Frontal cortex (tissue), 4 donors: ENCODE measurements around the gene LYST. TPM values are rescaled to one million over a fixed set of nuclear protein-coding genes. Genes with fewer than 3 reads are reported as not detected.

Experiments
- DNase-seq, 2 donors: peaks; one replicate each; pipeline ENCODE4 v3.0.0; 2012; ENCODE audit warnings: low spot score in 2 of 2
- FAIRE-seq: peaks from 2 replicates; lab custom pipeline; 2012; peaks lifted over from hg19 to GRCh38; lab: Jason Lieb, UNC
- total RNA-seq: library from RNA; depleted of rRNA; stranded (reverse); fragments of >200 nt; gene quantifications from one replicate; pipeline ENCODE4 v1.2.3, GENCODE V29; 2014
- donor health status: control.
- donor health status: control.
- donor health status: control.

The LYST gene
- total RNA-seq, 1 donor from 2014 or later = 66.0 TPM

DNA sequence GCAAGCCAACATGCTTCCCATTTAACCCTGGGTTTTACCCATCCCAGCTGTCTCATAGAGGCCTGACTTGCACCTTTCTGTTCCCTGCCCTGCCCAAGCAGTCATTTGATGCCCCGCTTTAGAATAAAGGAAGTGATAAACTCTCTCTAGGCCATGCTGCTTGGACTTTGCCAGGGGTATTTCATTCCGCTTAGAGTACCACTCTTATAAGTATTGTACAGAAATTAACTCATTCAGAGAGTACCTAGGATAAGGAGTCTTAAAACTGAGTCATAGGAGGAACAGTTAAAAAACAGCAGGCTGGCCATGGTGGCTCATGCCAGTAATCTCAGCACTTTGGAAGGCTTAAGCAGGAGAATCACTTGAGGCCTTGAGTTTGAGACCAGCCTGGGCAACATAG is 21.0 kb upstream of the LYST start:
- FAIRE-seq (no peak), DNase-seq (no peak)

DNA sequence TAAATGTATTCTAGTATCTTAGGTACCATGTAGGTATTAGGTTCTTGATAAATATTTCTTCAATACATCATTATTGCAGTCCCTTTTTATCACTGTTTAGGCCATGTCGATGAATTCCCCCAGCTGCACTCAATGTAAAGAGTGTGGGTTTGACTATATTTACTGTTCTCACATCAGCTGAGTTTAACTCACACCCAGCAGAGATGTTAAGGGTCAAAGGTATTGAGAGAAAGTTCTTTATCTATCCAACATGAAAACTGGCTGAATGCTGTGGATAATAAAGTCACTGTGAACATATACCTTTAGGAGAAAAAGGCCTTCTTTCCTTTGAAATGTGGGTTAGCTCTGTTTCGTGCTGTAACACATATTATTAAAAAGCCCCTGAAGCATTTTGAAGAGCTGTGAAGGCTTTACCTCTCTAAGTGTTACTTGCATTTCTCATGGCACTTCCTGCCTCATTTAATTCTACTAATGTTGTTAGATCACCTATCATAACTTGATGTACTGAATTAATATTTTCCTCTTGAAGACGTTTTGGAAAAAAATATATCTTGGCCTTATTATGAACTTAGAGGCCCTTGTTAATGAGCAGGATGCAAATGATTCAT is 19.1 kb upstream of the LYST start:
- DNase-seq = no peak
- no peak for FAIRE-seq

DNA sequence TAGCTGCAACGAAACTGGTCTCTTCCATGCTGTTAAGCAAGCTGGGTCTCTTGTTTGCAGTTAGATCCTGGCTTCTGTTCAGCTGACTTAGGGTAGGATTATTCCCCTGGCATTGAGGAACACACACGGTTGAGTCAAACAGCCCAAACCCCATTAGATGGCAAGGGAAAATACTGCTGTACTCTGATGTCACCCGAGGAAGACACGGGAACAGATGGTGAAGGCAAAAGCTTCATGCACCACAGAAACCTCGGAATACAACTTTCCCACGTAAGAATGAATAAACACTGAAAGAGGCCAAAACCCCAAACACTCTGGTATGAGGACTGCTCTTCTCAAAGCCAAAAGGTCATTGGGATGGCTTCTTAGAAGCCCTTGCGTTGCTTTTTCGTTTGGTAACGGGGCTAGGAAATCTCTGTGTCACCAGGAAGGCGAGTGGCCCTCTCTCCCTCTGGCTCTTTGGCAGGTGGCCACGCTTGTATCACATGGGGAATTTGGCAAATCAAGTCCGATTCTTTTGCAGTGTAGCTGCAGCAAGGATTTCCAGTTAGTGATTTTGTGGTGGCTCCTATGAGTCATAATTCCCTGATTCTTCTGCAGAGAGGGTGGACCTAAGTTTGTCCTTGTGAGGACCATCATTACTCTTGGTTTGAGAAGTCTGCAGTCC is 16.7 kb upstream of the LYST start:
- FAIRE-seq (no peak), DNase-seq (peak; percentile 34 to 75)

DNA sequence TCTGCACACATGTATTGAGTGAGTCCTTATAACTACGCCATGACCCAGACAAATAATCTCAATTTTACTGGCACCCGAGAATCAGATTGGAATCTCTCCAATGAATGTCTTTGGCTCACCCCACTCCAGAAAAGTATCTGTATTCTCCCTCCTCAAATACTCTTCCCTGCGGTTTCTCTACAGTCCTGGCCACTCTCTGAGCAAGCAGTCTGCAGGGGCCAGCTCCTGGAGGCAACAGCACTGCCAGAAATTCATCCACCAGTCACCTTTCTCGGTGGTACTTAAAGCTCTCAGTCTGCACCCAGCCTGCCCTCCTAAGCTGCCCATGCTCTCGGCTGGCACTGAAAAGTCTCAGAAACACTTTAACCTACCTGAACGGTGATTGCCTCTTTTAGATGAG is 16.1 kb upstream of the LYST start:
- DNase-seq = no peak
- no peak for FAIRE-seq

DNA sequence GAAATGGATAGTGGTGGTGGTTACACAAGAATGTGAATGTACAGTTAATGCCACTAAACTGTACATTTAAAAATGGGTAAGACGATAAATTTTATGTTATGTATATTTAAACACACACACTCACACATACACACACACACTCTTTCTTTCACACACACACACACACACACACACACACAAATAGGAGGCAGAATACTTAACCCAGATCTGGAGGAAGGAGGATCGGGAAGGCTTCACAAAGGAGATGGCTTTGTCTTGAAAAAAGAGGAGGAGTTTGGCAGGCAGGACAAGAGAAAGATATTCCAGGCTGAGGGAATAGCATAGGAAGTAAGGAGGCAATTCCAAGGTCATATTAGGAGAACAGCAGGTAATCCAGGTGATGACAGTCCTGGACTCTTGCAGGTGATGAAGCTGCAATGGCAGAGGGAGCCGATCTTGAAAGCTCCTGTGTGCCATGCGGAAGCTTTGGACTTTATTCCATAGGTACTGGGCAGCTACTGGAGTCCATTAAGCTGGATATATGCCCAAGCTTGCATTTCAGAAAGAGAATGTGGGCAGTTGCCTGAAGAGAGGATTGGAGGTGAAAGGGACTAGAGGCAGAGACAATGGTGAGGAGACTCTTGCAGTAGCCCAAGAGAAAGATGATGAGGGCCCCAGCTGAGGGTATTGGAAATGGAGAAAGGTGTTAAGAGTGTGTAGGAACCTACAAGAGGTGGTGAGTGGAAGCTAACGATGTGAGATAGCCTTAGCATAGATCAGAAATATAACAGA is 15.4 kb upstream of the LYST start:
- no peak for FAIRE-seq
- no peak for DNase-seq

DNA sequence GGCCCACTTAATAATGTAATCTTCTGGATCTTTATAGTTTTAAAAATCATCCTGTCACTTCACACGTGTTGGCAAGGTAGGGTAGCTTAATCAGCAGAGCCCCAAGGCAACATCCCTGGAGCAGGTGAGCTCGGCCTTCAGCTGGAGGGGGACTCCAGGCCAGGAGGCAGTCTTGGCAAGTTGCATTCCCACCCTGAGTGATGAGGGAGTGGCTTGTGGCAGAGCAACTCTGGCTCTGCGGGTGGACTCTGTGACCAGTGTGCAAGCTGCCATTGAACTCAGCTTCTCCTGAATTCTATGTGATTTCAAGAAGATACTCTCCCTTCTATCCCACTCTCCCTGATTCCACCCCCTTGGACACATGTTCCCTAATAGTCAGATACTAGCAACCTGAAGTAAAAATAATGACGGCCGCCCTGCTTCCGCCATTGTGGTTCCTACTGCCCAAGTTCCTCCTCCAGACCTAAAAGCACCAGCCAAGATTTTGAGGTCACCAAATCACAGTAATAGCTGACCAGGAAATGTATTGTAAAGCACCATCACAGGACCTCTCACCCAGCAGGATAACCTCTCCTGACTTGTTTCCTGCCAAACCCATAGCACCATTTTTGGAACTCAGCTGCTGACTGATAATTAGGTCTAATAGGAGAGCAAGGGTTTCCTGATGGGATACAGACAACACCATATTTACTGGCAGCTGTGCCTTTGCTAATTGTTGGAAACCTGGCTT is 11.5 kb upstream of the LYST start:
- no peak for DNase-seq
- FAIRE-seq = no peak

DNA sequence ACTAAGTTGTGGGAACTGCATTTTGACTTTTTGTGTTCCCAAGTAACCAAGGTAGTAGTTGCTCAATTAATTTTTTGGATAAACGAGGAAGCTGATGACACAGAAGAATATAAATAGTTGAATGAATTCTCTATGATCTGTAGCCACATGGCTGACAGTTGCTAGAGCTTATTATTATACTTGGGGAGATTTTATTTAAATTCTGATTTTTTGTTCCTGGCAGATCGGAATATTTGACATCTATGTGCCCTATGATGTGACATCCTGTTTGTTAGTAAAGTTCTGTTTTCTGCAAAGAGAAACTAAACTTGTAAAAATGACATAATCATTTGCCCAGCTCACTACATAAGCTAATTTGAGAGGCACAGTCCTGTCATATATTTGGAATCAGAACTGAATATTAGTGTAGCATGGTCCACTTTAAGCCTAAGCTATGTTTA is 9.7 kb upstream of the LYST start:
- FAIRE-seq (no peak), DNase-seq (no peak)

DNA sequence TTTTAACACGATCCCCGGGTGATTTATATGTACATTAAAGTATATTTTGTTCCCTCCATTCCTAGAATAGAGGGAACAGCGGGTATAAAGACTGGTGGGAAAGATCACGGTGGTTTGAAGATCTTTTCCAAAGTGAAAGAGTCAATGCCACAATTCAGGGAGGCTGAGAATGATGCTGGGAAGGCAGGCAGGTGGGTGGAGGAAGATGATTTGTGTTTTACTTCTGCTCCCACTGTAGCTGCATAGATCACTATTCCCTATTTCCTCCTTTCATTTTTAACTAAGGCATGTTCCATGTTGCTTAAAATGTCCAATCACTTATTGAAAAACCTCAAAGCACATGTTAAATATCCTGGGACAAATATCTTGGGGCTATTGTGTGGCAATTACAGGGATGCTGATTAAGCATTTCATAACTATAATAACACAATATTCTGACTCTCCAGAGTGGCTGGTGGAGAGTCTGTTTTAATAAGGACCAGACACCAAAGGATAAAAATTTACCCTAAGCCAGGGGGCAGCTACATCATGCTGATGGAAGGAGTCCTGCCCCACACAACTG is 8.4 kb upstream of the LYST start:
- FAIRE-seq (no peak), DNase-seq (no peak)

DNA sequence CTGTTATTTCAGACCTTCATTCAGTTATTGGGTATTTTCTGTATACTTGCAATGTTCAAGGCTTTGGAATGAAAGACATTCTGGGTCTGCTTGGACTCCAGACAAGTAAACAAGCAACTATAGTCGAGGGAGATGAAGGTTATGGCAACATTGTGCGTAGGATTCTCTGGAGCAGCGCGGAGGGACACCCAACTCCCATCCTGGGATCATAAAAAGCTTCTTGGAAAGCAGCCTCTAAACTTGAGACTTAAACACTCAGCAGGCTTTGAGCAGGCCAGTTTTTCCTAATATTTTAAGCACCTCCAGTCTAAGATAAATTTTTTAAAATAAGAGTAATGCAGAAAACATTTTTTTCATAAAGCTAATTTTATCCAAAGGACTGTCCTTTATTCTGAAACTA is 7.6 kb upstream of the LYST start:
- no peak for DNase-seq

DNA sequence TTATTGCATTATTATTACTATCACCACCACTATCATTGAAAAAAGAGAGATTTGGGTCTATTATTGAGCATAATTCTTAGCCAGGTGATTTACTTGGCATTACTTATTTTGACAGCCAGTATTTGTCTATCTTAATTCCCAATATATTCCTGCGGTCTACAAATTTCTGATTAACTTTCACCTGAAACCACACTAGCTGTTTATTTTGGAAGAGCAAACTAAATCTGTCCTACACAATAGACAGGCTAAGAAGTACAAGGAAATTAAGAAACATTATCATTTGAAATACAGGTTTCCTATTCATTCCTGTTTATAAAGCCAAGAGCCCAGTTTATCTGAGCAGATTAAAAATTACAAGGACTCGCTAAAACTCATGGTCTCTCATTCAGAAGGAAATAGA is 6.9 kb upstream of the LYST start:
- no peak for DNase-seq
- no peak for FAIRE-seq

More for the DNA sequence above, 7.6 kb upstream of the LYST start:
- FAIRE-seq = no peak

DNA sequence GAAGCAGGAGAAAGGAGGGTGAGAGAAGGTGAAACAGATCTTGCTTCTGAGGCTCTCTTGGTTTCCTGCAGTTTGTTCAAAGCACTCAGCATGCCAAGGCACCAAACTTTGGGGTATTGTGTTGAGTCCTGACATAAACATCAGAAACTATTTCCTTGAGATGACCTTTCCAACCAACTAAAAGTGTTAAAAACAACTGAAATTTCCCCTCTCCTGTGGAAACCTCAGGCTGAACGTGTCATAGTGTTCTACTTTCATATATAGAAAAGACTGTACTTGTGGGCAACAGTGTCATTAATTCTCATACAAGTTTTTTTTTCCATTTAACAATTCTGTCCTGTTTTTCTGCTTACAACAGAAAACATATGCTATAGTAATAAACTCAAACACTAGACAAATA is 6.3 kb upstream of the LYST start:
- DNase-seq = no peak
- FAIRE-seq = no peak

DNA sequence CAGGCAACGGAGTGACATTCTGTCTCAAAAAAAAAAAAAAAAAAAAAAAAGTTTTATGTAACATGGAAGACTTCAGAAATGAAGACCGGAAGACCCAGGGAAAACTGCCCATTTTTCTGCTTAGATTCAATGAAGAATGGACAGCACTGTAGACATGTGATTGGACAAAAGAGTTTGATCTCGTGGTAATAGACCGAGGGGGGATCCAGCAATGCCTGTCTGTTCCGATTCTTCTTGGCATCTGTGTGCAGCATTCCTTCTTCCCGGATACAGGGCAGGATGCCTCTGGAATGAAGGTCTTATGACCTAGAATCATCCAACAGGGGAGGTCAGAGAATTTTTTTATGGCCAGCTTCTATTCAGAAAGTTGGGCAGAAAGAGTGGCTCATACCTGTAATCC is 5.6 kb upstream of the LYST start:
- DNase-seq (no peak), FAIRE-seq (no peak)

DNA sequence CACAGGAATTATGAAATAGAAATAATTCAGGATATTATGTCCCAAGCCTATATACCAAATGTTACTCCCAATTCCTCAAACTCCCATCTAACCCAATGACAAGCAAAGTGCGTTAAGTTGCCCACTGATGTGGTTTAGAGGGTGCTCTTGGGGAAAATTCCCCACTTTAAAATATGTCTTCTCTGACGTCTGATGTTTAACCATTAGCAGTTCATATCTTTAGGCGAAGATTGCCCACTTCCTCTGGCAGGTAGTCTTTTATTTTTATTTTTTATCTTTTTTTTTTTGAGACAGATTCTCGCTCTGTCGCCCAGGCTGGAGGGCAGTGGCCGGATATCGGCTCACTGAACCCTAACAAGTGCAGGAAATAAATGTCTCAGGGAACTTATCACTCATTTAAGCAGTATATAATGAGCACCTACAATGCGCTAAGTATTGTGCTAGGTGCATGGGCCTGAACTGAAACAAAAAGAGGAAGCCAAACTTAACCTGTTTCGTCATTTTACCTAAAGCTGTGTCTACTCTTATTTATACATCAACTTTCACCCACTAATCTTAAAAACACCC is 1.3 kb upstream of the LYST start:
- FAIRE-seq = no peak
- no peak for DNase-seq

DNA sequence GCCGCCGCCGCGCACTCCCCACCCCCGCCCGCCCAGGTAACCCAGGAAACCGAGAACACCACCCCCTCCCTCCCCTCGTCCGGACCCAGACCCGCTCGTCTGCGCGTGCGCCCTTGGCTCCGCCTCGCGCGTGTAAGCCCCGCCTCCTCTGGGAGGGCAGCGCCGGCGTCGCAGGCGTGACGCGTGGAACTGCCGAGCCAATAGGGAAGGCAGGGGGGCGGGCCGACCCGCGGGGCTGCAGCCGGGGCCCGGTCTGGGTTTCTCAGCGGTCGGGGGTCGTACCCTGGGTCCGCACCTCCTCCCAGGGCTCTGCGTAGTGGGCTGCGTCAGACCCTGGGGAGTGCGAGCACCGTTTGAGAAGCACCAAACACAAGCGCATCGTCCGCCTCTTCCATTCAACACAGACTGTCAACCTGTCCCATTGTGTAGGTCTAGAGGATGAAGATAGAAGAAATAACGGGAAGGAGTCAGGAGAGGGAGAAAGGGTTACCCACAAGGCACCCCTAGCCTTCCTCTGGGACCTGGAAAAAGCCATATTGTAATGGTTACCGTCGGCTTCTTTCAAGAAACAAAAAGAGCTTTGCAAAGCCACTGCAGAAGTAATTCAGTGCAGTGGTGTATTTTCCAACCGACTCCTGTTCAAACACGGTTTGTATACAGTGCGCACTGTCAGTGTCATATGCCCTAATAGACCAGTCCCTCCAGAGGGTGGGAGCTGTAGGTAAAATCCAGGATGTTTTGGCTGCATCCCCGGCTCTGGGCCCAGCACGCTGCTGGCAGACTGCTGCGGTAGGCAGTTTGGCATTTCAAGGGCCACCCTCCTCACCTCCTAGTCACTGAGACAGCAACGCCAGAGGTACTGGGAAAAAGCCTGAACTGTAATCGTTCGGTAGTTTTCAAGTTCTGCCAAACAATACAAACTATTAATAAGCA is 473 bp upstream of the LYST start:
- peak; percentile 95 for DNase-seq
- no peak for FAIRE-seq

DNA sequence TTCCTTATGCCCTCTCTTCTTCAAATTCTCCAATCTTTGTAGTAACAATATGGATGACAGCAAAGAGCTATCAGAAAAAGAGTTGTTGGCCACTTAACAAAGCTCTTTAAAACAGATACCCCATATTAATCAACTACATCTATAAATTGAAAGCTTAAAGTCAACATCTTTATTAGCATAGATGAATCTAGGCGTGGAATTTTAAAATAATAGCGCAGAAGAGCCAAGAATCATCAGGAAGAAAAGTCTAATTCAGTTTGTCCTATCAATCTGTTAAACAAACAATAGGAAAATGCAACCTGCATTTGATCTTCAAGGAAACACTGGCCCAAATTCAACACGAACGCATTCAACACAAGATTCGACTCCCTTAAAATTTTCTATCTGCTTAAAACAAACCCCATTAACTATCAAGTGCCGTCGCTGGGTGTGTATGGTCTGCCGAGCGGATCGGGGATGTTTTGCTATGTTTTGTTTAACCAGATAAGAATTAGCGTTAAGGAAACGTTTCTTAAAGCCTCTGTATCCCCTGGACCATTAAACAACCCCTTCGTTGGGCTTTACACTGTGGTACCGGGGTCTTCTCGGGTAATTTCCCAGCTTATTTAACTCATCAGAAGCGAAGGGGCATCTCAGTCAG is 1.0 kb downstream of the LYST start:
- DNase-seq = no peak
- FAIRE-seq = no peak

DNA sequence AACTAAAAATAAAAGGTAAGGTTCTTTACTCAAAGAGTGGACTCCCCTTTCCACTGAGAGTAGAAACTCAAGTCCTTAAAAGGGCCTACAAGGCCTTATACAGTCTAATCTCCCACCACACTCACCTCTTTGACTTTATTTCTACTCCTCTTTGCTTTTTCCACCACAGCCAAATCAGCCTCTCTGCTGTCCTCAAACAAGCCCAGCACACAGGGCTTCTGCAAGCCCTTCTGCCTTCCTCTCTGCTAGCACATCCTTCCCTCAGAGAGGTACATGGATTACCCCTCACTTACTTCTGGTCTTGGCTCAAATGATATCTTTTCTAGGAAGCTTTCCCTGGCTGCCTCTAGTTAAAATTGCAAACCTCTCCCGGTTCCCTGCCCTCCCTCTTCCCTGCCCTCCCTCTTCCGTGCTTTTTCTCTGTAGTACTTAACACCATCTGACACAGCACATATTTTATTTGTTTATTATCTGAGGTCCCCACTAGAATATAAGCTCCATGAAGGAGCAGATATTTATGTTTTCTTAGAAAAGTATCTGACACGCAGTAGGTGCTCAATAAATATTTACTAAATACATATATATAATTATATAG is 1.7 kb downstream of the LYST start:
- no peak for DNase-seq
- no peak for FAIRE-seq

DNA sequence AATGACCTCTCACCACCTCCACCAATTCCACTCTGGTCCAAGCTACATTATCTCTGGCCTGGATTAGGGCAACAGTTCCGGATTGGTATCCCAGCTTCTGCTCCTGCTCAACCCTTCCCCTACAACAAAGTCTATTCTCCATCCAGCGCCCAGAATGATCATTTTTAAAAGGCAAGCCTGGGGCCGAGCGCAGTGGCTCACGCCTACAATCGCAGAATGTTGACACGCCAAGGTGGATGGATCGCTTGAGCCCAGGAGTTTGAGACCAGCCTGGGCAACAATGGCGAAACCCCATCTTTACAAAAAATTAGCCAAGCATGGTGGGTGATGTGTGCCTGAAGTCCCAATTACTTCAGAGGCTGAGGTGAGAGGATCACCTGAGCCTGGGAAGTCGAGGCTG is 2.2 kb downstream of the LYST start:
- DNase-seq = no peak
- no peak for FAIRE-seq

DNA sequence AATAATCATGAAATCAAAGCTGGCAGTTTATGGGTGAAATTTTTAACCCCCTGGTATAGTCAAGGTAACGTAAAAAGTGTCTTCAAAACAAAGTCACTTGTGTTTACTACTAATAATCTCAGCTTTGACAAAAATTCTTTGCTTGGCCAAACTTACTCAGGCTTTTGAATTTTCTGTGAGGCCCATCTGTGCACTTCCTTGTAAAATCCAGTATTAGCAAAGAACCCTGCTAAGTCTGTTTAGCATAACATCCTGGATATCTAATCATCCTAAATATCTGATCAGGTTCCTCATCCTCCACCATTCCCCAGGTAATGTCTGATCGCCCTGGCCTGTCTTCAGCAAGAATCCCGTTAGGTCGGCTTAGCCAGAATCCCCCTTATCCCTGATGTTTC is 3.0 kb downstream of the LYST start:
- DNase-seq = no peak
- FAIRE-seq = no peak
